WTC11 (cell line): ENCODE measurements around the gene MYBPC2. TPM values are rescaled to one million over a fixed set of nuclear protein-coding genes. Genes with fewer than 3 reads are reported as not detected.

Source experiments
- ARID4B ChIP-seq: sonication (generic); formaldehyde crosslinking; IDR thresholded peaks from 2 replicates; pipeline ENCODE4 v1.8.0; 2023; ENCODE audit warnings: missing genetic modification reagents, mild to moderate bottlenecking, borderline replicate concordance
- CTCF ChIP-seq: fragments of 200-600 bp; IDR thresholded peaks from 2 replicates; pipeline ENCODE4 v1.8.0; 2022; ENCODE audit warnings: antibody characterized with exemption
- E2F5 ChIP-seq: sonication (generic); formaldehyde crosslinking; IDR thresholded peaks from 2 replicates; pipeline ENCODE4 v1.8.1; 2022; ENCODE audit warnings: mild to moderate bottlenecking, moderate library complexity, missing genetic modification reagents
- FOXK1 ChIP-seq: sonication (generic); formaldehyde crosslinking; IDR thresholded peaks from 2 replicates; pipeline ENCODE4 v1.8.0; 2022; ENCODE audit warnings: mild to moderate bottlenecking, moderate library complexity, missing genetic modification reagents
- GTF2I ChIP-seq: fragments of 250-450 bp; sonication (Bioruptor Pico); conservative IDR thresholded peaks from 2 replicates; pipeline ENCODE4 v1.4.0; 2021; ENCODE audit warnings: mild to moderate bottlenecking
- MAX ChIP-seq: sonication (generic); formaldehyde crosslinking; IDR thresholded peaks from 2 replicates; pipeline ENCODE4 v1.8.0; 2022; ENCODE audit warnings: mild to moderate bottlenecking, missing genetic modification reagents
- PREB ChIP-seq: sonication (generic); formaldehyde crosslinking; IDR thresholded peaks from 2 replicates; pipeline ENCODE4 v1.8.1; 2022; ENCODE audit warnings: mild to moderate bottlenecking, missing genetic modification reagents, moderate library complexity, borderline replicate concordance
- TCF7 ChIP-seq: sonication (generic); formaldehyde crosslinking; IDR thresholded peaks from 2 replicates; pipeline ENCODE4 v1.8.0; 2022; ENCODE audit warnings: mild to moderate bottlenecking, low read depth, missing genetic modification reagents, moderate library complexity
- USF1 ChIP-seq: sonication (generic); formaldehyde crosslinking; IDR thresholded peaks from 2 replicates; pipeline ENCODE4 v1.8.0; 2022; ENCODE audit warnings: mild to moderate bottlenecking, missing genetic modification reagents
- ZNF121 ChIP-seq: sonication (generic); formaldehyde crosslinking; IDR thresholded peaks from 2 replicates; pipeline ENCODE4 v1.8.0; 2023; ENCODE audit warnings: missing genetic modification reagents
- ZNF232 ChIP-seq: sonication (generic); formaldehyde crosslinking; IDR thresholded peaks from 2 replicates; pipeline ENCODE4 v1.8.0; 2022; ENCODE audit warnings: mild to moderate bottlenecking, missing genetic modification reagents
- ZNF263 ChIP-seq: sonication (generic); formaldehyde crosslinking; IDR thresholded peaks from 2 replicates; pipeline ENCODE4 v1.8.1; 2022; ENCODE audit warnings: low read depth, mild to moderate bottlenecking, moderate library complexity, missing genetic modification reagents
- ZNF281 ChIP-seq: sonication (generic); formaldehyde crosslinking; IDR thresholded peaks from 2 replicates; pipeline ENCODE4 v1.8.0; 2023; ENCODE audit warnings: mild to moderate bottlenecking, missing genetic modification reagents
- ZNF416 ChIP-seq: fragments of 250-450 bp; sonication (Bioruptor Pico); IDR thresholded peaks from 2 replicates; pipeline ENCODE4 v1.9.0; 2021; ENCODE audit warnings: mild to moderate bottlenecking, inconsistent platforms
- ZNF512 ChIP-seq: sonication (generic); formaldehyde crosslinking; IDR thresholded peaks from 2 replicates; pipeline ENCODE4 v1.8.1; 2022; ENCODE audit warnings: missing genetic modification reagents, borderline replicate concordance
- ZNF532 ChIP-seq: fragments of 250-450 bp; sonication (Bioruptor Pico); IDR thresholded peaks from 2 replicates; pipeline ENCODE4 v1.9.0; 2021; ENCODE audit warnings: mild to moderate bottlenecking, borderline replicate concordance
- total RNA-seq: library from RNA; stranded (reverse); gene quantifications from 3 replicates; pipeline ENCODE4 v1.2.3, GENCODE V29; 2021

The MYBPC2 gene
- total RNA-seq, 1 experiment from 2014 or later: 2.6 TPM

GRCh38 chr19:50414864-50415660 lies 17.6 kb upstream of the MYBPC2 start (continued):
- TF ChIP-seq ZNF532 (CRISPR knock-in tag): no peak
- no peak for TF ChIP-seq ZNF263 (CRISPR knock-in tag)
- TF ChIP-seq ZNF232 (CRISPR knock-in tag): no peak
- TF ChIP-seq MAX (CRISPR knock-in tag): peak; percentile 85; the same call in 1 of the 2 replicates
- TF ChIP-seq CTCF: peak; percentile 93
- no peak for TF ChIP-seq FOXK1
- TF ChIP-seq ZNF281 (CRISPR knock-in tag): no peak
- TF ChIP-seq TCF7: no peak
- TF ChIP-seq PREB: no peak
- TF ChIP-seq ARID4B (CRISPR knock-in tag): no peak
- TF ChIP-seq USF1 (CRISPR knock-in tag): no peak
- TF ChIP-seq ZNF416 (CRISPR knock-in tag): no peak
- TF ChIP-seq ZNF512 (CRISPR knock-in tag): no peak
- no peak for TF ChIP-seq E2F5 (CRISPR knock-in tag)
- 0 out of 2 replicates have a peak, but pooled peaks have one; percentile 1 for TF ChIP-seq ZNF121
- TF ChIP-seq GTF2I (CRISPR knock-in tag): no peak
